Calu3 (cell line): ENCODE data around the gene HOGA1. TPM values are rescaled to one million over a fixed set of nuclear protein-coding genes. Genes with fewer than 3 reads are reported as not detected.

Experiments used
- BruUV-seq: library from RNA; stranded (reverse); fragments of 400-500 nt; replicated peaks from 2 replicates; lab custom pipeline; 2021; lab: Mats Ljungman, UMichigan
- CTCF ChIA-PET: fragments of 300-600 bp; sonication (Branson Sonifier 250); formaldehyde crosslinking; loops from one replicate; lab custom pipeline; 2022; ENCODE audit warnings: antibody characterized with exemption; lab: Charles Lee
- DNase-seq: peaks from one replicate; pipeline ENCODE4 v3.0.0; 2022
- H3K27ac Mint-ChIP-seq: one replicate; pipeline ENCODE4 v1.8.0; 2022; ENCODE audit warnings: mixed read lengths; ENCODE audit not compliant: unreplicated experiment
- H3K27me3 Mint-ChIP-seq: one replicate; pipeline ENCODE4 v1.8.0; 2022; ENCODE audit warnings: mixed read lengths; ENCODE audit not compliant: unreplicated experiment
- H3K36me3 Mint-ChIP-seq: one replicate; pipeline ENCODE4 v1.8.0; 2022; ENCODE audit warnings: mild to moderate bottlenecking, moderate library complexity, mixed read lengths; ENCODE audit not compliant: insufficient read depth, unreplicated experiment
- H3K4me1 Mint-ChIP-seq: one replicate; pipeline ENCODE4 v1.8.0; 2022; ENCODE audit warnings: mild to moderate bottlenecking, low read depth, mixed read lengths; ENCODE audit not compliant: unreplicated experiment
- H3K4me3 Mint-ChIP-seq: one replicate; pipeline ENCODE4 v1.8.0; 2022; ENCODE audit warnings: mild to moderate bottlenecking, low read depth, moderate library complexity, mixed read lengths; ENCODE audit not compliant: unreplicated experiment
- H3K9me3 Mint-ChIP-seq: one replicate; pipeline ENCODE4 v1.8.0; 2022; ENCODE audit warnings: low read depth, mixed read lengths; ENCODE audit not compliant: unreplicated experiment
- intact Hi-C: fragments of 100-400 bp; cut with micrococcal nuclease; formaldehyde crosslinking; loops from one replicate; pipeline ENCODE4 v1.10.0; 2022; ENCODE audit not compliant: unreplicated experiment
- total RNA-seq: library from RNA; stranded (reverse); gene quantifications from 2 replicates; pipeline ENCODE4 v1.2.3, GENCODE V29; 2022
- TF ChIP-seq, protein P1 (sequence below): fragments of 200-600 bp; IDR thresholded peaks from one replicate; pipeline ENCODE4 v1.8.0; 2022; ENCODE audit warnings: antibody characterized with exemption; ENCODE audit not compliant: unreplicated experiment

The HOGA1 gene
- total RNA-seq, 1 experiment from 2014 or later, result 7.9 TPM

DNA sequence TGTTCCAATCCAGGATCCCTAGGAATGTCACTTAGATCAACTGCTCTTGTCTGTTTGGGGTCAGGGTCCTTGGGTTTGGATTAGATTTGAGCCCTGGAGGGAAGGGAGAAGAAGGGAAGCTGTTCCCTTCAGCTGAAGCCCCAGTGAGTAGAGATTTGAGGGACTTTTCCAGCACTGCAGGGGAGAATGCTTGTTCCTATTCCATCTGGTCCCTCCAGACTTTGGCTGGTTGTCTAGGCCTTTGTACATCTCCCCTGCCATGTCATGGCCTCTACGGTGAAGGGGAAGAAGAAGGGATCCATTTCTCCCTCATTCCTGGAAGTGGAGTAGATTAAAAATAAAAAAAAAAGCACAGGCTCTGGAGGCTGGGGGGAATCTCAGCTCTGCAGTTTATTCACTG is 16.4 kb downstream of the HOGA1 start:
- no peaks in the 10 kb centered on the region for H3K27me3 Mint-ChIP-seq
- H3K36me3 Mint-ChIP-seq, result no peaks in the 10 kb centered on the region
- no peaks in the 10 kb centered on the region for H3K9me3 Mint-ChIP-seq
- no peak for DNase-seq
- H3K27ac Mint-ChIP-seq, result no peak overlapping the region
- no peak overlapping the region for H3K4me3 Mint-ChIP-seq
- CTCF ChIA-PET, result no interaction called here
- TF ChIP-seq, protein P1, sequence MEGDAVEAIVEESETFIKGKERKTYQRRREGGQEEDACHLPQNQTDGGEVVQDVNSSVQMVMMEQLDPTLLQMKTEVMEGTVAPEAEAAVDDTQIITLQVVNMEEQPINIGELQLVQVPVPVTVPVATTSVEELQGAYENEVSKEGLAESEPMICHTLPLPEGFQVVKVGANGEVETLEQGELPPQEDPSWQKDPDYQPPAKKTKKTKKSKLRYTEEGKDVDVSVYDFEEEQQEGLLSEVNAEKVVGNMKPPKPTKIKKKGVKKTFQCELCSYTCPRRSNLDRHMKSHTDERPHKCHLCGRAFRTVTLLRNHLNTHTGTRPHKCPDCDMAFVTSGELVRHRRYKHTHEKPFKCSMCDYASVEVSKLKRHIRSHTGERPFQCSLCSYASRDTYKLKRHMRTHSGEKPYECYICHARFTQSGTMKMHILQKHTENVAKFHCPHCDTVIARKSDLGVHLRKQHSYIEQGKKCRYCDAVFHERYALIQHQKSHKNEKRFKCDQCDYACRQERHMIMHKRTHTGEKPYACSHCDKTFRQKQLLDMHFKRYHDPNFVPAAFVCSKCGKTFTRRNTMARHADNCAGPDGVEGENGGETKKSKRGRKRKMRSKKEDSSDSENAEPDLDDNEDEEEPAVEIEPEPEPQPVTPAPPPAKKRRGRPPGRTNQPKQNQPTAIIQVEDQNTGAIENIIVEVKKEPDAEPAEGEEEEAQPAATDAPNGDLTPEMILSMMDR, result no peak
- peaks cover 23% of the 10 kb centered on the region for H3K4me1 Mint-ChIP-seq
- intact Hi-C loops, result no loop called here
- no TSS peak for BruUV-seq

DNA sequence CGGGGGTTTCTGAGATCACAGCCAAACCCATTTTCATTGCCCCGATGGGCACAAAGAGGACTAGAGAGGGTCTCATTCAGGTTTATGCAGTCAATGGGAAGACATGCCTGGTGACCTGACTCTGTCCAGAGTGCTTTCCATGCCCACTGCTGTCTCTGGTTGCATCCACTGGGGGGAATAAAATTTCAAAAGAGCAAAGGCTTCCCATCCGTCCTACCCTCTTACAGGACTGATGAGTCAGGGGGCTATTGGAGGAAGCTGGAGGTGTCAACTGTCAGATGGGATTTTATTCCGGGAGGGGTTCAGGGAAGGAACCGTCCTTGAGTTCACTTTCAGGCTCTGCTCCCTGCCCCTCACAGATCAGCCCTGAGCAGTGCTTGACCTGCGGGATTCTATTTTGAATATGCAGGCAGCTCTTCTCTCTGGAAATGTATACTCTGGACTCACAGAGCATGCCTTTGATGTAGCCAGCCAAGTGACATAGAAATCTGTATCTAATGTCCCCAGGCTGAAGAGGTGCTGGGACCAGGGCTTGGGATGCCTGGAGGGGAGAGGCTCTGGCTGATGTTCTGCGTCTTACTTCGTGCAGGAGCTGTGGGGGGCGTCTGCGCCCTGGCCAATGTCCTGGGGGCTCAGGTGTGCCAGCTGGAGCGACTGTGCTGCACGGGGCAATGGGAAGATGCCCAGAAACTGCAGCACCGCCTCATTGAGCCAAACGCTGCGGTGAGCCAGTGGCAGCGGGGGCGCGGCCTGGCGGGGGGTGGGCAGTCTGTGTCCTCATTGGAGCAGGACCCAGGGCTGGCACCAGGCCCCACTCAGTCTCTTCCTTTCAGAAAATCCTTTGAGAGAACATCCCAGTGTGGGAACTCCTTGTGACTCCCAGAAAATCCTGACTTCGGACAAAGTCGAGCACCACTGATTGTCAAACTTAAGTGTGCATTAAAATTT is 17.4 kb downstream of the HOGA1 start:
- Mint-ChIP-seq H3K27me3 (no peaks in the 10 kb centered on the region), H3K36me3 (no peaks in the 10 kb centered on the region), H3K9me3 (no peaks in the 10 kb centered on the region), H3K4me1 (peaks cover 14% of the 10 kb centered on the region), H3K27ac (no peak overlapping the region), H3K4me3 (no peak overlapping the region)
- DNase-seq, result no peak
- intact Hi-C loops, result no loop called here
- TF ChIP-seq, protein P1, result no peak
- BruUV-seq, result no TSS peak
- CTCF ChIA-PET, result no interaction called here

DNA sequence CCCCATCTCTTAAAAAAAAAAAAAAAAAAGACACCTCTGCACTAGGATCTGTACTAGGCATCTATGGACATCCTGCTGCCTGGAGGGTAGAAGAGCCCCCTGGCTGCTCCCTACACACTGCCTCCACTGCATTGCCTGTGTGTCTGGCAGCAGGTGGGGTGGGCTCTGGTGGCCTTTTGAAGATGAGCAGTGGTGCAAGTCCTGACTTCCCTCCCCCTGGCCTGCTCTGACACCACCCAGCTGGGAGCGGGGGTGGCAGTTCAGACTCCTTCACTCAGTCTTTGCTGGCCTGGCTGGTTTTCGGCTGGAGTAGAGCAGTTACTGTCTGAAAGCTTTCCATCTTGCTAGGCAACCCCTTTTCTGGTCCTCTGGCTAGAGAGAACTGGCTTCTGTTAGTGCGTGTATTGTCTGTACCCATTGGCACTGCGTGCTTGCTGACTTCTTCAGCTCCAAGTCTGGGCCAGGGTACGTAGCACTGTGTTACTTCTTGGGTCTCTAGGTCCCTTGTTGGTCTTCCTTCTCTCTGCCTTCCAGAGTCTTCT is 23.0 kb downstream of the HOGA1 start:
- DNase-seq, result no peak
- BruUV-seq, result no TSS peak
- H3K4me3 Mint-ChIP-seq, result no peak overlapping the region
- TF ChIP-seq, protein P1, result no peak
- H3K9me3 Mint-ChIP-seq, result no peaks in the 10 kb centered on the region
- H3K4me1 Mint-ChIP-seq, result no peaks in the 10 kb centered on the region
- CTCF ChIA-PET, result no interaction called here
- no peak overlapping the region for H3K27ac Mint-ChIP-seq
- H3K36me3 Mint-ChIP-seq, result no peaks in the 10 kb centered on the region
- intact Hi-C loops, result no loop called here
- H3K27me3 Mint-ChIP-seq, result no peaks in the 10 kb centered on the region

DNA sequence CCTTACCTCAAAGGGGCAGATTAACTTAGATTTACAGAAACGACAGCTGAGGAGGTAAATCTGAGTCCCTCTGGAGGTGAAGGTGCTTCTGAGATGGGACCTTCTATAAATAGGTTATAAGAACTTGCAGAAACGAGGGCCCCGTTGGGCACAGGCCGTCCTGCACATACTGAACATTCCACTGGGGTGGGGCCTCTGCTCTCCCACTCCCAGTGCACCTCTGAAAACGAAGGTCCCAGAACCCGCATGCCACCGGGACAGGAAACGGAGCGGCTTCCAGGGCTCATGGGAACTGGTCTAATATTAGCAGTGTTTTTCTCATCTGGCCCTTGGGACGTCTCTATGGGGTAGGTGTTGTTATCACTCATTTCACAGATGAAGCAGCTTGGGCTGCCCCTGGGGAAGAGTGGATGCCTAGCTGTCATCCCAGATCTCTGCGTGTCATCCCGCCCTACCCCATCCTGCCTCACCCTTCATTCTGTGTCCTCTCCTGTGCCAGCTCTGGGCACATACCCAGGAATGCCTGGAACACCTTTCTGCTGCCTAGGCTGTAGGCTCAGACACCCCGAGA is 24.9 kb downstream of the HOGA1 start:
- no peaks in the 10 kb centered on the region for H3K36me3 Mint-ChIP-seq
- intact Hi-C loops, result no loop called here
- no peaks in the 10 kb centered on the region for H3K4me1 Mint-ChIP-seq
- H3K9me3 Mint-ChIP-seq, result no peaks in the 10 kb centered on the region
- no TSS peak for BruUV-seq
- no peak for DNase-seq
- H3K4me3 Mint-ChIP-seq, result no peak overlapping the region
- no peak overlapping the region for H3K27ac Mint-ChIP-seq
- TF ChIP-seq, protein P1, result no peak
- H3K27me3 Mint-ChIP-seq, result no peaks in the 10 kb centered on the region
- CTCF ChIA-PET, result no interaction called here
